ENCODE measurements around the gene LPCAT1.
"Not testable (repeated sequence)": the region's sequence is repeated elsewhere in the genome, so short reads cannot be mapped to it uniquely, and the experiment has no call there.

Gene LPCAT1

DNA sequence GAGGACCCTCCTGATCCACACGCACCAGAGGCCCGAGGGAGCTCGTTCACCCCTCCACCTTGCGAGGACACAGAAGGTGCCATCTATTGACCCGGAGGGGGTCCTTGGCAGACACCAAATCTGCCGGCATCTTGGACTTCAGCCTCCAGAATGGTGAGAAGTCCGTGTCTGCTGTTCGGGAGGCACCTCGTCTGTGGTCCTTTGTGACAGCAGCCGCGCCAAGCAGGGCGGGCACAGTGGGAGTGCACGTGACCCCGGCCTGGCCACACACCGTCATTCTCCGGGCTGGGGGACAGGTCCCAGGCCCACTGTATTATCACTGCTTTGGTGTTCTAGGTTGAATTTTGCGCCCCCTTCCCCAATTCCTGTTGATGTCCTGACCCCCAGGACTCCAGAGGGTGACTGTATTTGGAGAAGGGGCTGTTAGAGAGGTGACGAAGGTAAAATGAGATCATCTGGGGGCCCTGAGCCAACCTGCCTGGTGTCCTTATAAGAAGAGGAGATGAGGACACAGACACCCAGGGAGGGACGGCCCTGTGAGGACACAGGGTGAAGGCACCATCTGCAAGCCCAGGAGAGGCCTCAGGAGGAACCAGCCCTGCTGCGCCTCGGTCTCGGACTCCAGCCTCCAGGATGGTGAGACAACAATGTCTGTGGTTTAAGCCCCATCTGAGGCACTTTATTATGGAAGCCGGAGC, 15.7 kb downstream of the LPCAT1 start:
- no peak for DNase-seq

- no peak for DNase-seq
Observed at GRCh38 chr5:1507457-1507856, 16.3 kb downstream of the LPCAT1 start.

GRCh38 chr5:1507014-1507375, 16.8 kb downstream of the LPCAT1 start:
- DNase-seq = no peak

DNA sequence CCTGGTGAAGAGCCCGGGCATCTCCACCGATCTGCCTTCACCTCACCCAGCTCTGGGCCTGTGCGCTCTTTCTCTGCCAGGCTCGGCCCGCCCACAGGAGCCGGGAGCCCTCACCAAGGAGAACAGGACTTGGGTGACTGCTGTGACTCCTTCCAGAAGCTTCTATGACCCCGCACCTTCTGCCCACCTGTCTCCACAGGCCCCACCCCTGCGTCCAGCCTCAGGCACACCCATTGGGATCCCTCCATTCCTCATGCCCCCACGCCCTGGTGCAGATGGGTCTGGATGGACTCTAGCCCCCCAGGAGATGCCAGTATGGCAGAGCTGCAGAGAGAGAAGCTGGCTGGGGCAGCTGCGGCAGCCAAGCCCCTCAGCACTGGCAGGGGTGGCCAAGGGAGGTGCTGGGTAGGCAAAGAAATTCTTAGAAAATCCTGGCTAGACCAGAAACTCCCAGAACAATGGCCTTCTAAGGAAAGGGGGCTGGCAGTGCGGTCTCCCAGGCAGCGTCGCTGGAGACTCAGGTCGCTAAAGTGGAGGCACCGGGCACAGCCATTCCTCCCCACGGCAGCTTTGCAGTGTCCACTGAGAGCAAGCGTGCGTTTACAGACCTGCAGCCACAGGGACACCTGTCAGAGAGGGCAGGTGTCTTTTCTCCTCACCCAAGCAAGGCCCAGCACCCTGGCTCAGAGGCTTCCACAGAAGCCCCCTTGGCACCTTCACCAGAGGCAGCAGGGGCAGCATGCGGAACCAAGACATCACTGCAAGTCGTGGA, 17.3 kb downstream of the LPCAT1 start:
- DNase-seq = no peak

DNA sequence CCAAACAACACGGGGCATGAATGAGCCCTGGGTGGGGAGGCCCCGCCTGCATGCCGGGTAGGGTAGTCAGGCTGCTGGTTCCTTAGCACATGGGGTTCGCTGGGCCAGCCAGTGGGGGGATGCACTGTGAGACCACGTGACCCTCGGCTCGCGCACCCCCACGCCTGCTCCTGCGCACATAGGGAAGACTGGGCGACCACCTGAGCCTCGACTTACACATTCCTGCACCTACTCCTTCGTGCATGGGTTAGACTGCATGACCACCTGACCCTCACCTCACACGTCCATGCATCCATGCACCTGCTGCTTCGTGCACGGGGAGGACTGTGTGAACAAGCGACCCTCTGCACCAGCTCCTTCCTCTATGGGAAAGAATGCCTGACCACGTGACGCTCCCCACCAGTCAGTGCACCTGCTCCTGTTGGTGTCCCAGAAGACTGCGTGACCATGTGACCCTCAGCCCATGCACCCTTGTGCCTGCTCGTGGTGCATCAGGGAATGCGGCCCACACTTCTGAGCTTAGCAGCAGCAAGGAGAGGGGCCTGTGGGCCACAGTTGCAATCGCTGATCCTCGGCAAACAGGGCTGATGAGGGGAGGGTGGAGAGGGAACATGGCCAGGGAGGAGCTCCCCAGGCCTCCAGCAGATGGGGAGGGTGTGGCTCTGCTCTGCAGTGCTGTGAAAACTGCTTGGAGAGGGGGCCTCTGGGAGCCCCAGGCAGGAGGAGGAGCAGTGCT, 18.1 kb downstream of the LPCAT1 start:
- no peak for DNase-seq

DNA sequence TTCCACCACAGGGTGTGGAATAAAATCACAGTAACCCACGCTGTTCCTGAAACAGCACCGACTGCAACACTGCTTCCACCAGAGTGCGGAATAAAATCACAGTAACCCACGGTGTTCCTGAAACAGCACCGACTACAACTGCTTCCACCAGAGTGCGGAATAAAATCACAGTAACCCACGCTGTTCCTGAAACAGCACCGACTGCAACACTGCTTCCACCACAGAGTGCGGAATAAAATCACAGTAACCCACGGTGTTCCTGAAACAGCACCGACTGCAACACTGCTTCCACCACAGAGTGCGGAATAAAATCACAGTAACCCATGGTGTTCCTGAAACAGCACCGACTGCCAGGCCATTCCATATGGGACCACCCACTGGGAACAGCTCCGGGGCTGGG, 18.7 kb downstream of the LPCAT1 start:
- DNase-seq = not testable (repeated sequence)

DNA sequence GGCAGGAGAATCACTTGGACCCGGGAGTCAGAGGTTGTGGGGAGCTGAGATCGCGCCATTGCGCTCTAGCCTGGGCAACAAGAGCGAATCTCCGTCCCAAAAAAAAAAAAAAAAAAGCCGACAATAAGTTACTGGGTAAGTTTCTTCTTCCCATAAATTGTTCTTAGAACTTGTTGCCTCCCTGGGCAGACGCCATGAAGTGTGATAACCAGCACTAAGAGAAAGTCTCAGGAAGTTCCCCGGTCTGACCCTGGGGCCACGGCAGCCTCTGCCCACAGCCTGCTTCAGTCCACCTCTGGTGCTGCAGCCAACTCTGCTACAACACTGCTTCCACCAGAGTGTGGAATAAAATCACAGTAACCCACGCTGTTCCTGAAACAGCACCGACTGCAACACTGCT, 19.1 kb downstream of the LPCAT1 start:
- no peak for DNase-seq

DNA sequence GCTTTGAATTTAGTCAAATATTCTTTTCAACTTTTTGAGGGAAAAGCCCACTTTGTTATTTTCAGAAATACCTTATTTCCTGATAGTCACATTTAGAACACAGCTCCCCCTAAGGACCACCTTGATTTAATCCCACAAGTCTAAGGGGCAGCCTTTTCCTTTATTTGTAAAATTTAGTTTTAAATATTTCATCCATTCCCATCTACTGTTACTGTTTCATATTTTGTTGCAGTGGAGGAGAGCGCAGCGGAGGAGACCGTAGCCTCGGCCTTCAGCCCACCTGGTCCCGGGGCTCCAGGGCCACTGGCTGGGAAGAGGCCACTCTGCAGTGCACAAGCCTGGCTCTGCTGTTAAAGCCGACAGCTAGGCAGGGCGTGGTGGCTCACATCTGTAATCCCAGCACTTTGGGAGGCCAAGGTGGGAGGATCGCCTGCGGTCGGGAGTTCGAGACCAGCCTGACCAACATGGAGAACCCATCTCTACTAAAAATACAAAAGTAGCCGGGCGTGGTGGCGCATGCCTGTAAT, 19.6 kb downstream of the LPCAT1 start:
- DNase-seq = no peak

DNA sequence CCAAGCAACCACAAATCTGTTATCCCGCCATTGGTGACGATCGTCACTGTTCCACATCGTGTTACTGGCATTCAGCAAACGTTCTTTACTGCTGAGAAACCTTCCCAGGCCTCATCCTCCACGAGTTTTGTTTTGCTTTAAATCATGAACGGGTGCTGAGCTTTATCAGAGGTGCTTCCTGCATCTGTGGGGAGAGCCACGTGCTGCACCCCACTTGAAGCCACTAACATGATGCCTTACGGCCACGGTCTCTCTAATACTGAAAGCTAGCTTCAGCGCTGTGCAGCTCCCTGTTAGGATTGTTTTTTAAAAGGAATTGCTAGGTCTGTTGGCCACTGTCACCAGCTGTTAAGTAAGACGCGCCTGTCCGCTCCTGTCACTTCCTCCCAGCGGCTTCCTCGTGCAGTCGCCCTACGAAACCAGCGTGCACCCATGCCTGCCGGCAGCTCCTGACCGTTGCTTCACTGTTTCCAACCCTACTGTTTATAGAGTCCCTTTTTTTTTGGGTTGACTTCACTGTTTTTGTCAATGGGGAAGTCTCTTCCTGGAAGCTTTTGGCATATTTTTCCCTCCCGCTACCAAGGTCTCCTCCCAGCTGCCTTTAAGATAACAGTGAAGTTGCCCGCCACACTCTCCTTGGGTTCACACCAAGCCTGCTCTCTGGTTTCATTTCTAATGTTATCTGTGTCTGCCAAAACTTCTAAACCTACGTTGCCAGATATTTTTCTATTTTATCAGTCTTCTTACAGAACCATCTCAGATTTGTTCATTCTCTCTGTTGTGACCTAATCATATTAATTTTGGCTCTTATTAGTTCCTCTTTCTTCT, 20.3 kb downstream of the LPCAT1 start:
- no peak for DNase-seq

- DNase-seq = no peak
Observed at GRCh38 chr5:1502737-1503120, 21.0 kb downstream of the LPCAT1 start.

GRCh38 chr5:1502046-1502736, 21.6 kb downstream of the LPCAT1 start:
- no peak for DNase-seq

- DNase-seq = no peak
Observed at GRCh38 chr5:1501372-1502045, 22.3 kb downstream of the LPCAT1 start.

DNA sequence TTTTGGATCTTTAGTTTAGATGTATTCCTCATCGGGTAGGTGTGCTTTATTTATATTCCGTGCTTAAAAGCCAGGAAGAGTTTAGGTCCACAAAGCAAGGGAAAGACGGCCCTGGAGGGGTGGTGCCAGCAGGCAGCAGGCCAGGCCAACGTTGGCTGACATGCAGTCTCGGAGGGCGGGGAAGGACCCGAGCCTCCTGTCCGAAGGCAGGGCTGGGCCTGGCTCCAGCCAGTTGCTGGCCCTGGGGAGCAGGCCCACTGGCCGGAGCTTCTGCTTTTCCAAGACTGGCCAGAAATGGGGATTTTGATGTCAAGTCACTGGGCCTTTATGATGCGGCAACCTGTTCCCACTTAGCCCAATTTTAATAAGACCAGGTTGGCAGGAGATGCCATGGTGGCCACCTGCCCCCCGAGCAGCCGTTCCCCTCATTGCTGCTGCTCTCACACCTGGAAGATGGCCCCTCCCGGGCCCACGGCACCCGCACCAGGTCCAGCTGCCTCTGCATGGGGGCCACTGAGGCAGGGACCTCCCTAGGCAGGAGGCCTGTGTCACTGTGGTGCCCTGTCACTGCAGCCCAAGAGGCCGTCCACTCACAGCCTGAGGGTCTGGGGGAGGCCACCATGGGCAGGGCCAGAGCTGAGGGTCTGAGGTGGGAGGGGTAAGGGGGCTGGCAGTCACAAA, 23.2 kb downstream of the LPCAT1 start:
- DNase-seq = no peak

GRCh38 chr5:1499851-1500250, 23.9 kb downstream of the LPCAT1 start:
- no peak for DNase-seq

DNA sequence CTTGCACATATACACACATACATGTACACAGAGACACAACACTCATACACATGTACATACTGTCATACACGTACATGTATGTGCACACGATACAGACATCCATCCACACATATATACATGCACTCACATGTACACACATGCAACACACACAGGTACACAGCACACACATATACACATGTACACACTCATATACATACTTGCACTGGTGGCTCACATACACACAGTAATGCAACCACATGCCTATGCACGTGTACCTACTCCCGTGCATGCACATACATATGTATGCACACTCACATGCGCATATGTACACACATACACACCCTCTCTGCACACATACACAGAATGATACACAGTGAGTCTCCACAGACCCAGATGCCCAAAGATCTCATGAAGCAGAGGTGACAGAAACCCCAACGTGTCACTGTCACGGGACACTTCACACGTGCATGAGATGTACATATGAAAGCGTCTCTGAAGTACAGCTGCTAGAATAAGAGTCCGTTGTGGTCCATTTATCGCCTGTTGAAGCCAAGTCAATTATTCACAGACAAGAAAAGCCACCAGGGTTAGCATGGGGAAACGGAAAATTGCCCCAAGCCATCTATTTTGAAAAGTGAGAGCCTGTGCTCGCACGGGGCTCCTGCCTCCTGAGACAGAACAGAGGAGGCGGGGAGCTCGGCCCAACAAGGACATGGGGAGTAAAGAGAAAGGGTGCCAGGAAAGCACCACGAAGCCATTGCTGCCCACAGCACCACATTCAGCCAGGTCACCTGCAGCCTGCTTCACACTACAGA, 24.9 kb downstream of the LPCAT1 start:
- no peak for DNase-seq

- no peak for DNase-seq
Observed at GRCh38 chr5:1497795-1498622, 25.8 kb downstream of the LPCAT1 start.

GRCh38 chr5:1497242-1497777, 26.4 kb downstream of the LPCAT1 start:
- DNase-seq = no peak

DNA sequence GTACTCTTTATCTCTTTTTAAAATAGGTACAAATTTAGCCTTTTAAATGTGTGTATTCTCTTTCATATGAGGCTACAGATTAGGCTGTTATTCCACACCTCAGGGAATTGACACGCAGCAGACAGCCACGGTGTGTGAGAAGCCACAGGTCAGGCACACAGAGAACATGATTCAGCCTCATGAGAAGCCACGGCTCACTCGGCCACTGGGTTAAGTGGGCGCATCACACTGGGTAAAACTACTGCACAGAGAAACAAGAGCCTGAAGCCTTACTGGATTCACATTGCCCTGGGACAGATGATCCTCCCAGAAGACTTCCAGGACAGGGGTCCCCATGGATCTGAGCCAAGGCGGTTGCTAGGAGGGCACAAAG, 28.2 kb downstream of the LPCAT1 start:
- DNase-seq = no peak

All from activated CD4-positive, CD25-positive, alpha-beta regulatory T cell treated with anti-CD3 and anti-CD28 coated beads, Interleukin-2, amount 50 U/mL, for 72 hours (primary cell).